Endothelial cell of umbilical vein (primary cell): ENCODE data around the gene MTPN. TPM values are rescaled to one million over a fixed set of nuclear protein-coding genes. Genes with fewer than 3 reads are reported as not detected.

Experiments used
- BruUV-seq: library from RNA; stranded (reverse); fragments of 400-500 nt; replicated peaks from 2 replicates; lab custom pipeline; 2021; lab: Mats Ljungman, UMichigan
- CTCF ChIA-PET: fragments of 300-600, 350-600 bp; sonication (Branson Sonifier 250); formaldehyde crosslinking; loops from one replicate; lab custom pipeline; 2021; ENCODE audit warnings: antibody characterized with exemption, inconsistent platforms; lab: Charles Lee
- POLR2A ChIA-PET: fragments of 300-600, 350-600 bp; sonication (Branson Sonifier 250); formaldehyde crosslinking; loops from one replicate; lab custom pipeline; 2021; ENCODE audit warnings: antibody characterized with exemption, inconsistent platforms; lab: Charles Lee
- DNase-seq: peaks from one replicate; pipeline ENCODE4 v3.0.0-alpha.2; 2011; ENCODE audit warnings: low read depth, low spot score
- FAIRE-seq: peaks from 2 replicates; lab custom pipeline; 2011; peaks lifted over from hg19 to GRCh38; lab: Jason Lieb, UNC
- H2AFZ ChIP-seq: 2 replicates; pipeline ENCODE4 v1.6.0; 2012; ENCODE audit warnings: low read depth, low read length, control low read depth, inconsistent platforms
- H3K27ac ChIP-seq: 2 replicates; pipeline ENCODE4 v1.5.1; 2011; ENCODE audit warnings: low read depth, mild to moderate bottlenecking, control low read depth, low read length, moderate library complexity; ENCODE audit not compliant: insufficient read depth
- H3K27me3 ChIP-seq, 2 experiments: 2 replicates each; pipeline versions ENCODE4 v1.6.0 to v1.6.1; 2011; ENCODE audit warnings: low read length in 2 of 2, mixed read lengths in 1 of 2; ENCODE audit not compliant: control insufficient read depth in 2 of 2, insufficient read depth in 2 of 2
- H3K36me3 ChIP-seq, 2 experiments: 2 replicates in 1 of 2; 3 replicates in 1 of 2; pipeline ENCODE4 v1.5.1; 2011; ENCODE audit warnings: low read length in 2 of 2, mild to moderate bottlenecking in 1 of 2, moderate library complexity in 1 of 2; ENCODE audit not compliant: control insufficient read depth in 2 of 2, insufficient read depth in 2 of 2; ENCODE audit errors: extremely low read depth in 1 of 2
- H3K4me1 ChIP-seq: 3 replicates; pipeline ENCODE4 v1.5.1; 2011; ENCODE audit warnings: mild to moderate bottlenecking, low read length; ENCODE audit not compliant: control insufficient read depth, insufficient read depth; ENCODE audit errors: extremely low read depth
- H3K4me2 ChIP-seq: 2 replicates; pipeline ENCODE4 v1.6.1; 2011; ENCODE audit warnings: low read length, control low read depth, mixed read lengths; ENCODE audit not compliant: insufficient read depth
- H3K4me3 ChIP-seq, 3 experiments: fragments of 200-600 bp in 1 of 3; sonication (generic), shearing (Covaris generic) in 1 of 3; replicated peaks in 1 of 3; 2 replicates each; pipeline ENCODE4 v1.5.1; 2011 to 2016; ENCODE audit warnings: control low read depth in 3 of 3, low read length in 3 of 3, mild to moderate bottlenecking in 2 of 3, inconsistent platforms in 1 of 3, low read depth in 1 of 3, moderate library complexity in 1 of 3; ENCODE audit not compliant: insufficient read depth in 1 of 3
- H3K79me2 ChIP-seq: 2 replicates; pipeline ENCODE4 v1.6.0; 2012; ENCODE audit warnings: low read length, inconsistent platforms; ENCODE audit not compliant: control insufficient read depth, insufficient read depth
- H3K9ac ChIP-seq: replicated peaks from 2 replicates; pipeline ENCODE3; 2011; ENCODE audit warnings: low read length, control low read depth; ENCODE audit not compliant: insufficient read depth; ENCODE audit errors: extremely low read depth
- H3K9me1 ChIP-seq: replicated peaks from 3 replicates; pipeline ENCODE4 v1.6.0; 2011; ENCODE audit warnings: mild to moderate bottlenecking, low read length; ENCODE audit not compliant: control insufficient read depth, insufficient read depth; ENCODE audit errors: extremely low read depth
- H3K9me3 ChIP-seq: replicated peaks from 2 replicates; pipeline ENCODE4 v1.5.1; 2012; ENCODE audit warnings: low read length, inconsistent platforms; ENCODE audit not compliant: control insufficient read depth, insufficient read depth
- H4K20me1 ChIP-seq: replicated peaks from 2 replicates; pipeline ENCODE3; 2011; ENCODE audit warnings: mild to moderate bottlenecking, low read length; ENCODE audit not compliant: control insufficient read depth, insufficient read depth; ENCODE audit errors: extremely low read depth
- EZH2 ChIP-seq: IDR thresholded peaks from 2 replicates; pipeline ENCODE4 v1.6.1; 2012; ENCODE audit warnings: borderline replicate concordance, low read depth, mild to moderate bottlenecking, moderate library complexity, low read length, inconsistent platforms; ENCODE audit not compliant: severe bottlenecking
- FOS ChIP-seq: IDR thresholded peaks from 2 replicates; pipeline ENCODE4 v1.6.1; 2011; ENCODE audit warnings: mild to moderate bottlenecking, low read length, moderate library complexity, borderline replicate concordance; ENCODE audit not compliant: insufficient read depth
- GATA2 ChIP-seq: IDR thresholded peaks from 2 replicates; pipeline ENCODE4 v1.7.0; 2011; ENCODE audit warnings: low read depth, mild to moderate bottlenecking, moderate library complexity, mixed read lengths, low read length; ENCODE audit not compliant: insufficient read length, insufficient read depth
- JUN ChIP-seq: IDR thresholded peaks from 2 replicates; pipeline ENCODE4 v1.6.1; 2011; ENCODE audit warnings: borderline replicate concordance, low read depth; ENCODE audit not compliant: insufficient read length, insufficient read depth
- MAX ChIP-seq: IDR thresholded peaks from 2 replicates; pipeline ENCODE4 v1.6.1; 2011; ENCODE audit not compliant: insufficient read depth, insufficient read length
- MYC ChIP-seq: IDR thresholded peaks from one replicate; pipeline ENCODE4 v1.6.1; 2011; ENCODE audit warnings: mild to moderate bottlenecking, low read depth, low read length
- POLR2A ChIP-seq: IDR thresholded peaks from 2 replicates; pipeline ENCODE4 v1.6.1; 2012; ENCODE audit warnings: low read depth, mild to moderate bottlenecking, control low read depth, low read length
- POLR2AphosphoS5 ChIP-seq: IDR thresholded peaks from 2 replicates; pipeline ENCODE4 v1.6.1; 2012; ENCODE audit warnings: low read depth, mild to moderate bottlenecking, control low read depth, low read length, moderate library complexity; ENCODE audit not compliant: insufficient read depth
- dilution Hi-C: fragments of 300-500 bp; cut with MboI; formaldehyde crosslinking; loops from one replicate; pipeline ENCODE4 v1.15.0; 2019; ENCODE audit warnings: low sequenced_read_pairs; ENCODE audit not compliant: extremely low pct_ligation_motif_present
- intact Hi-C: fragments of 100-400 bp; cut with micrococcal nuclease; formaldehyde crosslinking; loops from one replicate; pipeline ENCODE4 v1.10.0; 2022
- polyA plus RNA-seq, 4 experiments: library from polyadenylated mRNA; depleted of rRNA in 3 of 4; stranded (reverse) in 3 of 4; unstranded in 1 of 4; fragments of >200 nt; gene quantifications; 2 replicates each; pipeline versions ENCODE4 v1.2.1 to v1.2.3, GENCODE V29; 2011 to 2012; ENCODE audit warnings: missing spikeins in 1 of 4
- total RNA-seq: library from RNA; stranded (reverse); gene quantifications from 2 replicates; pipeline ENCODE4 v1.2.3, GENCODE V29; 2021
- TF ChIP-seq, protein P1 (sequence below), 2 donors: IDR thresholded peaks; 1 replicate in 1 of 2; 2 replicates in 1 of 2; pipeline ENCODE4 v1.5.1; 2011; ENCODE audit warnings: low read length in 2 of 2, mild to moderate bottlenecking in 2 of 2, moderate library complexity in 2 of 2, control low read depth in 1 of 2, inconsistent platforms in 1 of 2, low read depth in 1 of 2; ENCODE audit not compliant: insufficient read depth in 1 of 2; ENCODE audit errors: extremely low read depth in 1 of 2

The MTPN gene
- total and polyA plus RNA-seq, 2 donors (not counting 3 experiments of a cell fraction or from before 2014, with no cell fraction given), result 58.1 to 174 TPM

DNA sequence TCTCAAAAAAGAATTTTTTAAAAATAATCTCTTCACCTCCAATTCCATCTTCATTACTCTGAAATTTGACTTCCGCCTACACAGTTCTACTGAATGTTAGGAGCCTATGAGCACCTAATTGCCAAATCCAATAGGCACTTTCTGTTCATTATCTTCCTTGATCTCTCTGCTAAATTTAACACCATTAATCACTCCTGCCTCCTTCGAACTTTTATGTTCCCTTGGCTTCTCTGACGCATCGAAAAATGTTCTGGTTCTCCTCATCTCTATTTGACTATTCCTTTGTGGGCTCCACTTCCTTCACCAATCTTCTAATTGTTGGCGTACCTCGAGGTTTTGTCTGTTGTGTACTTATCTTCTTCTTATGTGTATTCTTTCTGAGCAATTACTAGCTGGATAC, 87.3 kb downstream of the MTPN start:
- BruUV-seq, result no TSS peak
- Histone ChIP-seq H4K20me1 (no peaks in the 10 kb centered on the region), H3K4me2 (no peak overlapping the region), H3K9me3 (no peaks in the 10 kb centered on the region), H3K79me2 (no peaks in the 10 kb centered on the region), H3K27ac (no peak overlapping the region), H3K4me3 (no peak overlapping the region), H3K36me3 (no peaks in the 10 kb centered on the region), H3K9me1 (no peaks in the 10 kb centered on the region), H2AFZ (no peak overlapping the region), H3K4me1 (no peaks in the 10 kb centered on the region), H3K27me3 (no peaks in the 10 kb centered on the region), H3K9ac (no peak overlapping the region)
- intact Hi-C loops (no loop called here), dilution Hi-C loops (no loop called here)
- DNase-seq, result no peak
- no peak for FAIRE-seq
- TF ChIP-seq POLR2A, result no peak
- TF ChIP-seq MAX, result no peak
- no peak for TF ChIP-seq JUN
- TF ChIP-seq GATA2, result no peak
- TF ChIP-seq POLR2AphosphoS5, result no peak
- TF ChIP-seq EZH2, result no peak
- TF ChIP-seq MYC, result no peak
- no peak for TF ChIP-seq FOS
- TF ChIP-seq, protein P1, sequence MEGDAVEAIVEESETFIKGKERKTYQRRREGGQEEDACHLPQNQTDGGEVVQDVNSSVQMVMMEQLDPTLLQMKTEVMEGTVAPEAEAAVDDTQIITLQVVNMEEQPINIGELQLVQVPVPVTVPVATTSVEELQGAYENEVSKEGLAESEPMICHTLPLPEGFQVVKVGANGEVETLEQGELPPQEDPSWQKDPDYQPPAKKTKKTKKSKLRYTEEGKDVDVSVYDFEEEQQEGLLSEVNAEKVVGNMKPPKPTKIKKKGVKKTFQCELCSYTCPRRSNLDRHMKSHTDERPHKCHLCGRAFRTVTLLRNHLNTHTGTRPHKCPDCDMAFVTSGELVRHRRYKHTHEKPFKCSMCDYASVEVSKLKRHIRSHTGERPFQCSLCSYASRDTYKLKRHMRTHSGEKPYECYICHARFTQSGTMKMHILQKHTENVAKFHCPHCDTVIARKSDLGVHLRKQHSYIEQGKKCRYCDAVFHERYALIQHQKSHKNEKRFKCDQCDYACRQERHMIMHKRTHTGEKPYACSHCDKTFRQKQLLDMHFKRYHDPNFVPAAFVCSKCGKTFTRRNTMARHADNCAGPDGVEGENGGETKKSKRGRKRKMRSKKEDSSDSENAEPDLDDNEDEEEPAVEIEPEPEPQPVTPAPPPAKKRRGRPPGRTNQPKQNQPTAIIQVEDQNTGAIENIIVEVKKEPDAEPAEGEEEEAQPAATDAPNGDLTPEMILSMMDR (IDR thresholded peaks at IDR 0.05; ENCODE audit: extremely low read depth in 1 of 2, insufficient read depth in 1 of 2, low read depth in 1 of 2, low read length in 2 of 2), result no peak
- CTCF ChIA-PET, result no interaction called here
- POLR2A ChIA-PET, result no interaction called here
